Lower leg skin (tissue), 3 donors: ENCODE data around the gene TP73.

Source experiments
- CTCF ChIP-seq, 3 donors: fragments of 450-650 bp; IDR thresholded peaks; one replicate each; pipeline ENCODE4 v1.5.1; 2016; ENCODE audit warnings: antibody characterized with exemption in 3 of 3, mild to moderate bottlenecking in 3 of 3, moderate library complexity in 2 of 3
- POLR2A ChIP-seq, 2 donors: fragments of 450-650 bp; IDR thresholded peaks; one replicate each; pipeline ENCODE4 v1.6.1; 2016 to 2017; ENCODE audit warnings: antibody characterized with exemption in 2 of 2, mild to moderate bottlenecking in 1 of 2, moderate library complexity in 1 of 2

GRCh38 chr1:3604997-3605823, 47.1 kb upstream of the TP73 start:
- TF ChIP-seq POLR2A (IDR thresholded peaks at IDR 0.05): no peak
- no peak for TF ChIP-seq CTCF (IDR thresholded peaks at IDR 0.05)
